Measurements from ENCODE around the gene ENPP7. TPM values are rescaled to one million over a fixed set of nuclear protein-coding genes. Genes with fewer than 3 reads are reported as not detected.

Gene ENPP7
- polyA plus RNA-seq, 1 experiment: not detected

GRCh38 chr17:79741401-79741750 lies 10.6 kb downstream of the ENPP7 start:
- H3K27me3 ChIP-seq (ENCODE audit: control insufficient read depth, insufficient read depth, low read length): peaks cover 49% of the 10 kb centered on the region

GRCh38 chr17:79741751-79742588 lies 11.2 kb downstream of the ENPP7 start:
- no peak overlapping the region for H3K4me3 ChIP-seq (ENCODE audit: low read depth, low read length)
- TF ChIP-seq CTCF (IDR thresholded peaks at IDR 0.05; ENCODE audit: low read depth, low read length): peak; percentile 81
- ChIA-PET CTCF (interaction anchor here (0.6 to 2.1 kb wide), 12 partner anchors 7 to 265 kb away, joined by 3 to 10 read pairs (median 3); no protein-coding TSS in a partner anchor), POLR2A (interaction anchor here (0.8 to 1.0 kb wide), 2 partner anchors 97 to 246 kb away, joined by 3 to 4 read pairs; no protein-coding TSS in a partner anchor)
- no peak for DNase-seq (ENCODE audit: low read depth, low spot score)
- no peaks in the 10 kb centered on the region for H3K9me3 ChIP-seq (ENCODE audit: control insufficient read depth, insufficient read depth, low read length)
- peaks cover 53% of the 10 kb centered on the region for H3K27me3 ChIP-seq (ENCODE audit: control insufficient read depth, insufficient read depth, low read length)
- H3K27ac ChIP-seq (ENCODE audit: low read depth, low read length): no peak overlapping the region

More at GRCh38 chr17:79741401-79741750, 10.6 kb downstream of the ENPP7 start:
- CTCF ChIA-PET: interaction anchor here (0.8 to 2.1 kb wide), 11 partner anchors 8 to 264 kb away, joined by 3 to 10 read pairs (median 5); partner anchors contain the start of gene CBX4
- DNase-seq (ENCODE audit: low read depth, low spot score): no peak
- Histone ChIP-seq H3K4me3 (ENCODE audit: low read depth, low read length) (no peak overlapping the region), H3K9me3 (ENCODE audit: control insufficient read depth, insufficient read depth, low read length) (no peaks in the 10 kb centered on the region), H3K27ac (ENCODE audit: low read depth, low read length) (no peak overlapping the region)
- POLR2A ChIA-PET: interaction anchor here (0.8 to 1.0 kb wide), 2 partner anchors 97 to 247 kb away, joined by 3 to 4 read pairs; no protein-coding TSS in a partner anchor
- TF ChIP-seq CTCF (IDR thresholded peaks at IDR 0.05; ENCODE audit: low read depth, low read length): no peak

GRCh38 chr17:79742589-79742918 lies 11.8 kb downstream of the ENPP7 start:
- no peak for DNase-seq (ENCODE audit: low read depth, low spot score)
- H3K27ac ChIP-seq (ENCODE audit: low read depth, low read length): no peak overlapping the region
- CTCF ChIA-PET: interaction anchor here (0.6 to 2.1 kb wide), 9 partner anchors 7 to 359 kb away, joined by 3 to 10 read pairs (median 3); partner anchors contain the start of gene GAA
- peaks cover 57% of the 10 kb centered on the region for H3K27me3 ChIP-seq (ENCODE audit: control insufficient read depth, insufficient read depth, low read length)
- POLR2A ChIA-PET: no interaction called here
- no peak for TF ChIP-seq CTCF (IDR thresholded peaks at IDR 0.05; ENCODE audit: low read depth, low read length)
- no peak overlapping the region for H3K4me3 ChIP-seq (ENCODE audit: low read depth, low read length)
- no peaks in the 10 kb centered on the region; the same call in 1 of the 2 replicates for H3K9me3 ChIP-seq (ENCODE audit: control insufficient read depth, insufficient read depth, low read length)

GRCh38 chr17:79742951-79743476 lies 12.3 kb downstream of the ENPP7 start:
- no peaks in the 10 kb centered on the region; the same call in 1 of the 2 replicates for H3K9me3 ChIP-seq (ENCODE audit: control insufficient read depth, insufficient read depth, low read length)
- ChIA-PET POLR2A (no interaction called here), CTCF (interaction anchor here (1.2 kb wide), 1 partner anchor 359 kb away, joined by 3 read pairs; the partner anchor contains the start of gene GAA)
- no peak overlapping the region for H3K27ac ChIP-seq (ENCODE audit: low read depth, low read length)
- DNase-seq (ENCODE audit: low read depth, low spot score): no peak
- TF ChIP-seq CTCF (IDR thresholded peaks at IDR 0.05; ENCODE audit: low read depth, low read length): no peak
- peaks cover 58% of the 10 kb centered on the region for H3K27me3 ChIP-seq (ENCODE audit: control insufficient read depth, insufficient read depth, low read length)
- H3K4me3 ChIP-seq (ENCODE audit: low read depth, low read length): no peak overlapping the region

- DNase-seq (ENCODE audit: low read depth, low spot score): no peak
- ChIA-PET POLR2A (no interaction called here), CTCF (interaction anchor here (0.5 to 1.2 kb wide), 5 partner anchors 15 to 358 kb away, joined by 3 to 5 read pairs (median 4); partner anchors contain the start of genes CBX4, CBX8 and GAA)
- Histone ChIP-seq H3K27me3 (ENCODE audit: control insufficient read depth, insufficient read depth, low read length) (peaks cover 57% of the 10 kb centered on the region), H3K9me3 (ENCODE audit: control insufficient read depth, insufficient read depth, low read length) (no peaks in the 10 kb centered on the region; the same call in 1 of the 2 replicates), H3K27ac (ENCODE audit: low read depth, low read length) (no peak overlapping the region), H3K4me3 (ENCODE audit: low read depth, low read length) (no peak overlapping the region)
- TF ChIP-seq CTCF (IDR thresholded peaks at IDR 0.05; ENCODE audit: low read depth, low read length): no peak
Observed at GRCh38 chr17:79743614-79744013, 12.9 kb downstream of the ENPP7 start.

All from AG04450 (cell line).